ENCODE measurements around the gene TNFRSF19. TPM values are rescaled to one million over a fixed set of nuclear protein-coding genes. Genes with fewer than 3 reads are reported as not detected.

TNFRSF19 gene
- total RNA-seq, 3 donors from 2014 or later (not counting 1 experiment from before 2014, with no cell fraction given): 0.07 to 0.60 (median 0.36) TPM

- H3K4me3 Mint-ChIP-seq: no peak overlapping the region
- intact Hi-C loops (cut with micrococcal nuclease): no loop called here
- Histone ChIP-seq H3K4me3 (ENCODE audit: low read length) (no peak overlapping the region), H3K9me3 (ENCODE audit: control insufficient read depth, insufficient read depth, low read length) (no peaks in the 10 kb centered on the region), H3K27me3 (ENCODE audit: control insufficient read depth, insufficient read depth, low read length) (peaks cover 10% of the 10 kb centered on the region), H3K36me3 (ENCODE audit: control insufficient read depth, insufficient read depth, low read length) (no peaks in the 10 kb centered on the region), H3K27ac (ENCODE audit: low read length) (no peak overlapping the region), H3K4me1 (ENCODE audit: control insufficient read depth, insufficient read depth, low read length) (no peaks in the 10 kb centered on the region)
- no peaks in the 10 kb centered on the region for H3K4me1 Mint-ChIP-seq
- no peak for TF ChIP-seq CTCF (IDR thresholded peaks at IDR 0.05)
- ATAC-seq: no peak
- no peaks in the 10 kb centered on the region for H3K36me3 Mint-ChIP-seq
- DNase-seq: no peak
- H3K27me3 Mint-ChIP-seq (ENCODE audit: low read depth in 2 of 2): peaks cover 18 to 51% of the 10 kb centered on the region in 2 donors
- H3K9me3 Mint-ChIP-seq: no peaks in the 10 kb centered on the region
- 50% methylated on average over 1 of the region's 2 CpGs for WGBS (ENCODE audit: insufficient coverage)
- H3K27ac Mint-ChIP-seq: no peak overlapping the region
Measured at GRCh38 chr13:23571431-23571830, 1.2 kb downstream of the TNFRSF19 start.

- H3K9me3 ChIP-seq (ENCODE audit: control insufficient read depth, insufficient read depth, low read length): no peaks in the 10 kb centered on the region
- Mint-ChIP-seq H3K36me3 (peaks cover 7% of the 10 kb centered on the region), H3K9me3 (no peaks in the 10 kb centered on the region), H3K27ac (no peak overlapping the region), H3K4me3 (no peak overlapping the region), H3K27me3 (ENCODE audit: low read depth in 2 of 2) (peaks cover 23 to 63% of the 10 kb centered on the region in 2 donors), H3K4me1 (peaks cover 7 to 10% of the 10 kb centered on the region in 2 donors)
- ATAC-seq (no peak), DNase-seq (no peak)
- no peaks in the 10 kb centered on the region for H3K4me1 ChIP-seq (ENCODE audit: control insufficient read depth, insufficient read depth, low read length)
- H3K4me3 ChIP-seq (ENCODE audit: low read length): no peak overlapping the region
- peaks cover 9% of the 10 kb centered on the region for H3K27me3 ChIP-seq (ENCODE audit: control insufficient read depth, insufficient read depth, low read length)
- no peak for TF ChIP-seq CTCF (IDR thresholded peaks at IDR 0.05)
- no peaks in the 10 kb centered on the region for H3K36me3 ChIP-seq (ENCODE audit: control insufficient read depth, insufficient read depth, low read length)
- no peak overlapping the region for H3K27ac ChIP-seq (ENCODE audit: low read length)
- 100% methylated on average over 1 of the region's 1 CpG for WGBS (ENCODE audit: insufficient coverage)
- intact Hi-C loops (cut with micrococcal nuclease): no loop called here
Measured at GRCh38 chr13:23572836-23573235, 2.6 kb downstream of the TNFRSF19 start.

GRCh38 chr13:23574421-23575145 lies 4.4 kb downstream of the TNFRSF19 start:
- Mint-ChIP-seq H3K27ac (no peak overlapping the region), H3K4me1 (peaks cover 20% of the 10 kb centered on the region in 2 donors), H3K36me3 (peaks cover 7% of the 10 kb centered on the region), H3K9me3 (no peaks in the 10 kb centered on the region), H3K27me3 (ENCODE audit: low read depth in 2 of 2) (peaks cover 21 to 63% of the 10 kb centered on the region in 2 donors), H3K4me3 (no peak overlapping the region)
- H3K9me3 ChIP-seq (ENCODE audit: control insufficient read depth, insufficient read depth, low read length): no peaks in the 10 kb centered on the region
- DNase-seq: no peak
- 64% methylated on average over 3 of the region's 3 CpGs for WGBS (ENCODE audit: insufficient coverage)
- H3K4me3 ChIP-seq (ENCODE audit: low read length): no peak overlapping the region
- H3K4me1 ChIP-seq (ENCODE audit: control insufficient read depth, insufficient read depth, low read length): peaks cover 10% of the 10 kb centered on the region
- TF ChIP-seq CTCF (IDR thresholded peaks at IDR 0.05): no peak
- intact Hi-C loops (cut with micrococcal nuclease): loop anchor here (5.0 kb wide), 1 partner anchor 313 kb away; the partner anchor contains the start of gene MIPEP
- no peak overlapping the region for H3K27ac ChIP-seq (ENCODE audit: low read length)
- no peak for ATAC-seq
- no peaks in the 10 kb centered on the region for H3K36me3 ChIP-seq (ENCODE audit: control insufficient read depth, insufficient read depth, low read length)
- peaks cover 6% of the 10 kb centered on the region for H3K27me3 ChIP-seq (ENCODE audit: control insufficient read depth, insufficient read depth, low read length)
